Fibroblast of lung (primary cell): ENCODE results near the gene CACUL1.

Experiments
- CTCF ChIP-seq, 2 donors: IDR thresholded peaks in 1 of 2; conservative IDR thresholded peaks in 1 of 2; 1 replicate in 1 of 2; 2 replicates in 1 of 2; pipeline ENCODE4 v1.5.1; 2011 to 2012; ENCODE audit warnings: low read length in 2 of 2, control low read depth in 1 of 2, inconsistent platforms in 1 of 2, low read depth in 1 of 2, mild to moderate bottlenecking in 1 of 2
- EZH2 ChIP-seq: IDR thresholded peaks from 2 replicates; pipeline ENCODE4 v1.5.1; 2012; ENCODE audit warnings: low read length, control low read depth, mild to moderate bottlenecking; ENCODE audit errors: missing control alignments

- TF ChIP-seq CTCF (conservative IDR thresholded peaks at IDR 0.05 in 1 of 2, IDR thresholded peaks at IDR 0.05 in 1 of 2; ENCODE audit: low read depth in 1 of 2, low read length in 2 of 2): no peak
- TF ChIP-seq EZH2: no peak
These were observed 74.6 kb downstream of the CACUL1 start for GRCh38 chr10:118680197-118680596.
